HG02610 (cell line): ENCODE measurements around the gene GUCY1A2.
"Not testable (repeated sequence)": the region's sequence is repeated elsewhere in the genome, so short reads cannot be mapped to it uniquely, and the experiment has no call there.

Source experiments
- ATAC-seq: cut with Tn5 transposase; IDR thresholded peaks from one replicate; pipeline ENCODE4 v1.9.1; 2021; ENCODE audit warnings: mild to moderate bottlenecking, moderate library complexity; ENCODE audit not compliant: unreplicated experiment

Gene GUCY1A2

GRCh38 chr11:106957030-106957482 is 61.2 kb downstream of the GUCY1A2 start:
- ATAC-seq: no peak

GRCh38 chr11:106950067-106950491 is 68.2 kb downstream of the GUCY1A2 start:
- ATAC-seq: no peak

- no peak for ATAC-seq
Observed at GRCh38 chr11:106943089-106943488, 75.2 kb downstream of the GUCY1A2 start.

- ATAC-seq: no peak
Observed at GRCh38 chr11:106939157-106939556, 79.1 kb downstream of the GUCY1A2 start.

GRCh38 chr11:106937111-106937510 is 81.2 kb downstream of the GUCY1A2 start:
- no peak for ATAC-seq

GRCh38 chr11:106925245-106925644 is 93.0 kb downstream of the GUCY1A2 start:
- ATAC-seq: no peak

- no peak for ATAC-seq
Observed at GRCh38 chr11:106920899-106921509, 97.3 kb downstream of the GUCY1A2 start.

- peak; percentile 72 for ATAC-seq
Observed at GRCh38 chr11:106917973-106918372, 100.3 kb downstream of the GUCY1A2 start.

GRCh38 chr11:106914409-106914808 is 103.9 kb downstream of the GUCY1A2 start:
- no peak for ATAC-seq

- no peak for ATAC-seq
Observed at GRCh38 chr11:106913141-106913540, 105.1 kb downstream of the GUCY1A2 start.

- no peak for ATAC-seq
Observed at GRCh38 chr11:106904826-106905225, 113.5 kb downstream of the GUCY1A2 start.

- ATAC-seq: no peak
Observed at GRCh38 chr11:106889718-106890117, 128.6 kb downstream of the GUCY1A2 start.

GRCh38 chr11:106888386-106888785 is 129.9 kb downstream of the GUCY1A2 start:
- ATAC-seq: no peak

- ATAC-seq: not testable (repeated sequence)
Observed at GRCh38 chr11:106883693-106884092, 134.6 kb downstream of the GUCY1A2 start.

GRCh38 chr11:106879832-106880546 is 138.3 kb downstream of the GUCY1A2 start:
- ATAC-seq: no peak

GRCh38 chr11:106879029-106879428 is 139.2 kb downstream of the GUCY1A2 start:
- no peak for ATAC-seq

- no peak for ATAC-seq
Observed at GRCh38 chr11:106875013-106875412, 143.3 kb downstream of the GUCY1A2 start.

GRCh38 chr11:106872246-106872645 is 146.0 kb downstream of the GUCY1A2 start:
- ATAC-seq: no peak

- no peak for ATAC-seq
Observed at GRCh38 chr11:106858200-106858599, 160.1 kb downstream of the GUCY1A2 start.

- ATAC-seq: no peak
Observed at GRCh38 chr11:106856566-106856965, 161.7 kb downstream of the GUCY1A2 start.

- ATAC-seq: no peak
Observed at GRCh38 chr11:106854429-106854828, 163.8 kb downstream of the GUCY1A2 start.

GRCh38 chr11:106853850-106854401 is 164.3 kb downstream of the GUCY1A2 start:
- ATAC-seq: no peak
